Panc1 (cell line): Measurements from ENCODE around the gene IGF1R. TPM values are rescaled to one million over a fixed set of nuclear protein-coding genes. Genes with fewer than 3 reads are reported as not detected.

Experiments used
- ATAC-seq: fragments of 200-7000 bp; cut with Tn5 transposase; 2 replicates; pipeline ENCODE4 v1.9.1; 2020; ENCODE audit warnings: mild to moderate bottlenecking, moderate library complexity
- BruUV-seq: library from RNA; stranded (reverse); fragments of 400-500 nt; replicated peaks from 2 replicates; lab custom pipeline; 2021; lab: Mats Ljungman, UMichigan
- CTCF ChIA-PET: fragments of 300-600 bp; sonication (Branson Sonifier 250); formaldehyde crosslinking; loops from one replicate; lab custom pipeline; 2022; ENCODE audit warnings: antibody characterized with exemption; lab: Charles Lee
- POLR2A ChIA-PET: fragments of 300-600 bp; sonication (Branson Sonifier 250); formaldehyde crosslinking; loops from one replicate; lab custom pipeline; 2022; ENCODE audit warnings: antibody characterized with exemption; lab: Charles Lee
- DNase-seq: peaks from one replicate; pipeline ENCODE4 v3.0.0-alpha.2; 2010; ENCODE audit warnings: low read depth, low spot score
- H3K27ac ChIP-seq: 2 replicates; pipeline ENCODE4 v1.5.1; 2011; ENCODE audit warnings: mild to moderate bottlenecking, low read length, inconsistent platforms
- H3K27me3 ChIP-seq: fragments of 200-500 bp; sonication (Bioruptor generic); 2 replicates; pipeline ENCODE4 v1.6.0; 2014; ENCODE audit warnings: low read length, inconsistent platforms; ENCODE audit not compliant: control insufficient read depth, insufficient read depth
- H3K36me3 ChIP-seq: fragments of 200-500 bp; sonication (Bioruptor generic); 2 replicates; pipeline ENCODE4 v1.5.1; 2014; ENCODE audit warnings: inconsistent platforms, mild to moderate bottlenecking, low read length, moderate library complexity; ENCODE audit not compliant: control insufficient read depth, insufficient read depth
- H3K4me1 ChIP-seq: 2 replicates; pipeline ENCODE4 v1.5.1; 2011; ENCODE audit warnings: inconsistent platforms, mild to moderate bottlenecking, low read length, moderate library complexity; ENCODE audit not compliant: control insufficient read depth, insufficient read depth
- H3K4me3 ChIP-seq, 2 experiments: 2 replicates each; pipeline ENCODE4 v1.5.1; 2011 to 2012; ENCODE audit warnings: low read depth in 2 of 2, low read length in 2 of 2, mild to moderate bottlenecking in 2 of 2, inconsistent platforms in 1 of 2, moderate library complexity in 1 of 2
- H3K9me3 ChIP-seq: fragments of 200-500 bp; sonication (Bioruptor generic); 2 replicates; pipeline ENCODE4 v1.5.1; 2014; ENCODE audit warnings: low read depth, mild to moderate bottlenecking, inconsistent platforms, low read length, moderate library complexity; ENCODE audit not compliant: control insufficient read depth, insufficient read depth
- CTCF ChIP-seq: fragments of 450-650 bp; IDR thresholded peaks from 2 replicates; pipeline ENCODE4 v1.5.1; 2017; ENCODE audit warnings: mild to moderate bottlenecking
- POLR2AphosphoS5 ChIP-seq: IDR thresholded peaks from 2 replicates; pipeline ENCODE4 v1.6.1; 2012; ENCODE audit warnings: mild to moderate bottlenecking, low read depth, low read length, moderate library complexity
- SIN3A ChIP-seq: IDR thresholded peaks from 2 replicates; pipeline ENCODE4 v1.6.1; 2012; ENCODE audit warnings: low read depth, mild to moderate bottlenecking, low read length, moderate library complexity, borderline replicate concordance; ENCODE audit not compliant: insufficient read depth
- TCF7L2 ChIP-seq: IDR thresholded peaks from 2 replicates; pipeline ENCODE4 v1.6.1; 2011; ENCODE audit warnings: mild to moderate bottlenecking, low read depth, low read length, inconsistent platforms
- in situ Hi-C: cut with HindIII; loops from 2 replicates; pipeline ENCODE4 v1.10.0; 2016; ENCODE audit warnings: low sequenced_read_pairs, low pct_unique_long_range_greater_than_20kb
- intact Hi-C: fragments of 100-400 bp; cut with micrococcal nuclease; formaldehyde crosslinking; loops from one replicate; pipeline ENCODE4 v1.10.0; 2022; ENCODE audit not compliant: unreplicated experiment
- total RNA-seq: library from RNA; stranded (reverse); gene quantifications from one replicate; pipeline ENCODE4 v1.2.1, GENCODE V29; 2021; ENCODE audit not compliant: unreplicated experiment
- TF ChIP-seq, protein P1 (sequence below), 2 experiments: IDR thresholded peaks; 2 replicates each; pipeline ENCODE4 v1.6.1; 2011 to 2012; ENCODE audit warnings: low read depth in 2 of 2, control low read depth in 1 of 2, low read length in 1 of 2, mild to moderate bottlenecking in 1 of 2, moderate library complexity in 1 of 2; ENCODE audit not compliant: insufficient read depth in 1 of 2

Gene IGF1R
- total RNA-seq, 1 experiment from 2014 or later = 77.1 TPM

- in situ Hi-C loops = no loop called here
- no peak for ATAC-seq
- H3K27me3 ChIP-seq = no peaks in the 10 kb centered on the region
- no peak overlapping the region for H3K4me3 ChIP-seq
- H3K4me1 ChIP-seq = peaks cover 27% of the 10 kb centered on the region
- no peak overlapping the region for H3K27ac ChIP-seq
- intact Hi-C loops = no loop called here
- no TSS peak for BruUV-seq
- H3K9me3 ChIP-seq = no peaks in the 10 kb centered on the region
- TF ChIP-seq SIN3A = no peak
- TF ChIP-seq POLR2AphosphoS5 = no peak
- TF ChIP-seq, protein P1, sequence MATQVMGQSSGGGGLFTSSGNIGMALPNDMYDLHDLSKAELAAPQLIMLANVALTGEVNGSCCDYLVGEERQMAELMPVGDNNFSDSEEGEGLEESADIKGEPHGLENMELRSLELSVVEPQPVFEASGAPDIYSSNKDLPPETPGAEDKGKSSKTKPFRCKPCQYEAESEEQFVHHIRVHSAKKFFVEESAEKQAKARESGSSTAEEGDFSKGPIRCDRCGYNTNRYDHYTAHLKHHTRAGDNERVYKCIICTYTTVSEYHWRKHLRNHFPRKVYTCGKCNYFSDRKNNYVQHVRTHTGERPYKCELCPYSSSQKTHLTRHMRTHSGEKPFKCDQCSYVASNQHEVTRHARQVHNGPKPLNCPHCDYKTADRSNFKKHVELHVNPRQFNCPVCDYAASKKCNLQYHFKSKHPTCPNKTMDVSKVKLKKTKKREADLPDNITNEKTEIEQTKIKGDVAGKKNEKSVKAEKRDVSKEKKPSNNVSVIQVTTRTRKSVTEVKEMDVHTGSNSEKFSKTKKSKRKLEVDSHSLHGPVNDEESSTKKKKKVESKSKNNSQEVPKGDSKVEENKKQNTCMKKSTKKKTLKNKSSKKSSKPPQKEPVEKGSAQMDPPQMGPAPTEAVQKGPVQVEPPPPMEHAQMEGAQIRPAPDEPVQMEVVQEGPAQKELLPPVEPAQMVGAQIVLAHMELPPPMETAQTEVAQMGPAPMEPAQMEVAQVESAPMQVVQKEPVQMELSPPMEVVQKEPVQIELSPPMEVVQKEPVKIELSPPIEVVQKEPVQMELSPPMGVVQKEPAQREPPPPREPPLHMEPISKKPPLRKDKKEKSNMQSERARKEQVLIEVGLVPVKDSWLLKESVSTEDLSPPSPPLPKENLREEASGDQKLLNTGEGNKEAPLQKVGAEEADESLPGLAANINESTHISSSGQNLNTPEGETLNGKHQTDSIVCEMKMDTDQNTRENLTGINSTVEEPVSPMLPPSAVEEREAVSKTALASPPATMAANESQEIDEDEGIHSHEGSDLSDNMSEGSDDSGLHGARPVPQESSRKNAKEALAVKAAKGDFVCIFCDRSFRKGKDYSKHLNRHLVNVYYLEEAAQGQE (IDR thresholded peaks at IDR 0.05; ENCODE audit: insufficient read depth in 1 of 2, low read depth in 2 of 2, low read length in 1 of 2) = no peak
- TF ChIP-seq CTCF = no peak
- TF ChIP-seq TCF7L2 = no peak
- ChIA-PET CTCF (no interaction called here), POLR2A (no interaction called here)
- H3K36me3 ChIP-seq = no peaks in the 10 kb centered on the region
- no peak for DNase-seq
These were observed 109.9 kb downstream of the IGF1R start for GRCh38 chr15:98758224-98758623.

DNA sequence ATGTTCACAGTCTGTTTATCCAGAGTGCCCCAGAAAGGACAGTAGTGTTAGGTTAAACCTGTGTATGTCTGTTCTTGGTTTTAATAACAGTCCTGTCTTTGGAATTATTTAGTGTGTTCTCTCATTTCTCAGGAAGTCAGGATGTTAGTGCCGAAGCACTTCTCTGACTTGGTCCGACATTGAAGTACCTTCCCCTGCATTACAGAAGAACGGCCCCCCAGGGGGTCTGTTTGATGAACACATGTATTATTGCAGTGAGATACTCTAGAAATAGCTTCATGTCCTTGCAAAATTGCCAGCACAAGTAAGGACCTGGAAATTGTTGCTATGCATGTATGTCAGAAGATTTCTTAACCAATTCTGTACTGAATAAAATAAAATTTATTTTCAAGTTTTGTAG is 110.9 kb downstream of the IGF1R start:
- Histone ChIP-seq H3K36me3 (no peaks in the 10 kb centered on the region), H3K4me3 (no peak overlapping the region), H3K27me3 (no peaks in the 10 kb centered on the region), H3K9me3 (no peaks in the 10 kb centered on the region), H3K27ac (no peak overlapping the region), H3K4me1 (peaks cover 34% of the 10 kb centered on the region)
- no TSS peak for BruUV-seq
- TF ChIP-seq CTCF (no peak), TCF7L2 (no peak), SIN3A (no peak), POLR2AphosphoS5 (no peak)
- TF ChIP-seq, protein P1 (IDR thresholded peaks at IDR 0.05; ENCODE audit: insufficient read depth in 1 of 2, low read depth in 2 of 2, low read length in 1 of 2) = no peak
- intact Hi-C loops = no loop called here
- ChIA-PET CTCF (no interaction called here), POLR2A (no interaction called here)
- ATAC-seq = no peak
- in situ Hi-C loops = no loop called here
- no peak for DNase-seq
